OCI-LY1 (cell line): ENCODE data around the gene WDR83.

ENCODE experiments used
- H2AFZ ChIP-seq: fragments of 200-600 bp; sonication (generic), shearing (Covaris generic); 2 replicates; pipeline ENCODE4 v1.6.0; 2014; ENCODE audit warnings: antibody characterized with exemption, mild to moderate bottlenecking, low read length
- H3F3A ChIP-seq: fragments of 200-600 bp; sonication (generic), shearing (Covaris generic); 2 replicates; pipeline ENCODE4 v1.6.0; 2014; ENCODE audit warnings: mild to moderate bottlenecking, antibody characterized with exemption, low read length, moderate library complexity; ENCODE audit not compliant: insufficient read depth
- H3K27ac ChIP-seq: fragments of 200-600 bp; sonication (generic); 2 replicates; pipeline ENCODE4 v1.5.1; 2014; ENCODE audit warnings: low read length, mixed run types, mild to moderate bottlenecking, low read depth; ENCODE audit not compliant: poor library complexity, severe bottlenecking
- H3K27me3 ChIP-seq: fragments of 200-600 bp; sonication (generic); 2 replicates; pipeline ENCODE4 v1.6.0; 2014; ENCODE audit warnings: antibody characterized with exemption, mild to moderate bottlenecking, low read length, moderate library complexity; ENCODE audit not compliant: insufficient read depth
- H3K36me3 ChIP-seq: fragments of 200-600 bp; sonication (generic); 2 replicates; pipeline ENCODE4 v1.6.1; 2014; ENCODE audit warnings: mild to moderate bottlenecking, antibody characterized with exemption, low read length, moderate library complexity, mixed read lengths; ENCODE audit not compliant: insufficient read depth
- H3K4me1 ChIP-seq: fragments of 200-600 bp; sonication (generic); 2 replicates; pipeline ENCODE4 v1.5.1; 2014; ENCODE audit warnings: mild to moderate bottlenecking, low read length, moderate library complexity; ENCODE audit not compliant: insufficient read depth, severe bottlenecking
- H3K4me2 ChIP-seq: fragments of 200-600 bp; sonication (generic), shearing (Covaris generic); 2 replicates; pipeline ENCODE4 v1.6.1; 2014; ENCODE audit warnings: low read length
- H3K4me3 ChIP-seq: fragments of 200-600 bp; sonication (generic); 2 replicates; pipeline ENCODE4 v1.5.1; 2014; ENCODE audit warnings: low read length, low read depth, mild to moderate bottlenecking, mixed read lengths; ENCODE audit not compliant: poor library complexity, severe bottlenecking
- H3K79me2 ChIP-seq: fragments of 200-600 bp; shearing (Covaris generic); 2 replicates; pipeline ENCODE4 v1.6.1; 2016; ENCODE audit warnings: mixed run types, low read length, mixed read lengths; ENCODE audit not compliant: insufficient read depth
- H3K9ac ChIP-seq: fragments of 200-600 bp; sonication (generic), shearing (Covaris generic); 2 replicates; pipeline ENCODE4 v1.6.1; 2014; ENCODE audit warnings: mild to moderate bottlenecking, low read length, mixed read lengths
- H3K9me2 ChIP-seq: fragments of 200-600 bp; sonication (generic), shearing (Covaris generic); 2 replicates; pipeline ENCODE4 v1.6.1; 2014; ENCODE audit warnings: low read depth, mild to moderate bottlenecking, low read length, mixed read lengths
- H3K9me3 ChIP-seq: fragments of 200-600 bp; shearing (Covaris generic); 2 replicates; pipeline ENCODE4 v1.6.1; 2014; ENCODE audit warnings: low read length, mixed read lengths
- H4K20me1 ChIP-seq: fragments of 200-600 bp; sonication (generic), shearing (Covaris generic); 2 replicates; pipeline ENCODE4 v1.6.0; 2016; ENCODE audit warnings: mild to moderate bottlenecking, low read length; ENCODE audit not compliant: insufficient read depth
- EZH2 ChIP-seq: fragments of 200-600 bp; sonication (generic), shearing (Covaris generic); IDR thresholded peaks from 2 replicates; pipeline ENCODE4 v1.8.0; 2017; ENCODE audit warnings: borderline replicate concordance, mixed run types, mild to moderate bottlenecking, antibody characterized with exemption, low read length, moderate library complexity, mixed read lengths
- TF ChIP-seq, protein P1 (sequence below): fragments of 200-600 bp; sonication (generic), shearing (Covaris generic); IDR thresholded peaks from 2 replicates; pipeline ENCODE4 v1.5.1; 2017; ENCODE audit warnings: mild to moderate bottlenecking, antibody characterized with exemption, low read length, moderate library complexity, mixed read lengths

The WDR83 gene

GRCh38 chr19:12694641-12695040, 28.0 kb downstream of the WDR83 start:
- H2AFZ ChIP-seq, result no peak overlapping the region
- H3K4me1 ChIP-seq, result peaks cover 20% of the 10 kb centered on the region
- no peak overlapping the region for H3K9ac ChIP-seq
- no peaks in the 10 kb centered on the region for H4K20me1 ChIP-seq
- H3K4me3 ChIP-seq, result no peak overlapping the region
- H3K9me2 ChIP-seq, result no peaks in the 10 kb centered on the region
- no peak overlapping the region for H3K4me2 ChIP-seq
- H3F3A ChIP-seq, result peaks cover 7% of the 10 kb centered on the region; the same call in 1 of the 2 replicates
- no peak overlapping the region for H3K27ac ChIP-seq
- no peaks in the 10 kb centered on the region for H3K9me3 ChIP-seq
- no peaks in the 10 kb centered on the region for H3K79me2 ChIP-seq
- H3K27me3 ChIP-seq, result no peaks in the 10 kb centered on the region
- H3K36me3 ChIP-seq, result peaks cover 15% of the 10 kb centered on the region; the same call in 1 of the 2 replicates
- no peak for TF ChIP-seq EZH2
- TF ChIP-seq, protein P1, sequence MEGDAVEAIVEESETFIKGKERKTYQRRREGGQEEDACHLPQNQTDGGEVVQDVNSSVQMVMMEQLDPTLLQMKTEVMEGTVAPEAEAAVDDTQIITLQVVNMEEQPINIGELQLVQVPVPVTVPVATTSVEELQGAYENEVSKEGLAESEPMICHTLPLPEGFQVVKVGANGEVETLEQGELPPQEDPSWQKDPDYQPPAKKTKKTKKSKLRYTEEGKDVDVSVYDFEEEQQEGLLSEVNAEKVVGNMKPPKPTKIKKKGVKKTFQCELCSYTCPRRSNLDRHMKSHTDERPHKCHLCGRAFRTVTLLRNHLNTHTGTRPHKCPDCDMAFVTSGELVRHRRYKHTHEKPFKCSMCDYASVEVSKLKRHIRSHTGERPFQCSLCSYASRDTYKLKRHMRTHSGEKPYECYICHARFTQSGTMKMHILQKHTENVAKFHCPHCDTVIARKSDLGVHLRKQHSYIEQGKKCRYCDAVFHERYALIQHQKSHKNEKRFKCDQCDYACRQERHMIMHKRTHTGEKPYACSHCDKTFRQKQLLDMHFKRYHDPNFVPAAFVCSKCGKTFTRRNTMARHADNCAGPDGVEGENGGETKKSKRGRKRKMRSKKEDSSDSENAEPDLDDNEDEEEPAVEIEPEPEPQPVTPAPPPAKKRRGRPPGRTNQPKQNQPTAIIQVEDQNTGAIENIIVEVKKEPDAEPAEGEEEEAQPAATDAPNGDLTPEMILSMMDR, result no peak

DNA sequence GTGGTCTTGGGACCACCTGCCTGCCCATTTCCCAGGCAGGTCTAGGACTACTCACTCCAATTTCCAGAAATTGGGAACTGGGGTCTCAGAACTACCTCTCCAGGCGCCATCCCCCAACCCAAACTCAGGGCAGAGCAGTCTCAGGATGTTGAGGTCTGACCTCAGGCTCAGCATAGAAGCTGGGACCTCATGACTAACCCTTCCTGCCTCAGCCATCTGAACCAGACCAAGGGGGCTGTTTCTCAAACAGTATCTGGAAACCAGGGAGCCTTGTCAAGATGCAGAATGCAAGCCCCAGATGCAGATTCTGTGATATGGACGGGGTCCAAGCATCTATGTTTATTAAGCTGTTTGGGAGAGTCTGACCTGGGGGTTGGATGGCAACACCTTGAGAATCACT, 28.5 kb downstream of the WDR83 start:
- Histone ChIP-seq H3K36me3 (peaks cover 19% of the 10 kb centered on the region; the same call in 1 of the 2 replicates), H3K9me2 (no peaks in the 10 kb centered on the region), H3K27ac (no peak overlapping the region), H3K9ac (peak overlapping the region; percentile 72; the same call in 1 of the 2 replicates), H4K20me1 (no peaks in the 10 kb centered on the region), H3K4me3 (peak overlapping the region; percentile 80), H3K9me3 (no peaks in the 10 kb centered on the region), H3F3A (peaks cover 7% of the 10 kb centered on the region; the same call in 1 of the 2 replicates), H3K79me2 (no peaks in the 10 kb centered on the region), H3K4me2 (peak overlapping the region; percentile 89; the same call in 1 of the 2 replicates), H2AFZ (no peak overlapping the region), H3K27me3 (no peaks in the 10 kb centered on the region), H3K4me1 (peaks cover 20% of the 10 kb centered on the region)
- TF ChIP-seq EZH2, result no peak
- TF ChIP-seq, protein P1, result no peak

- no peaks in the 10 kb centered on the region for H3K79me2 ChIP-seq
- H3K4me3 ChIP-seq, result peak overlapping the region; percentile 80
- H3K9me3 ChIP-seq, result no peaks in the 10 kb centered on the region
- no peaks in the 10 kb centered on the region for H3K27me3 ChIP-seq
- no peaks in the 10 kb centered on the region for H3K9me2 ChIP-seq
- H3F3A ChIP-seq, result peaks cover 7% of the 10 kb centered on the region; the same call in 1 of the 2 replicates
- peak overlapping the region; percentile 72 for H3K9ac ChIP-seq
- peaks cover 20% of the 10 kb centered on the region for H3K4me1 ChIP-seq
- H3K4me2 ChIP-seq, result peak overlapping the region; percentile 89
- H3K27ac ChIP-seq, result no peak overlapping the region
- H2AFZ ChIP-seq, result no peak overlapping the region
- TF ChIP-seq EZH2, result no peak
- TF ChIP-seq, protein P1, result no peak
- peaks cover 22% of the 10 kb centered on the region; the same call in 1 of the 2 replicates for H3K36me3 ChIP-seq
- H4K20me1 ChIP-seq, result no peaks in the 10 kb centered on the region
Measured at GRCh38 chr19:12695514-12695913, 28.9 kb downstream of the WDR83 start.
